G401 (cell line): Measurements from ENCODE around the gene TEX38. TPM values are rescaled to one million over a fixed set of nuclear protein-coding genes. Genes with fewer than 3 reads are reported as not detected.
"Not testable (repeated sequence)": the region's sequence is repeated elsewhere in the genome, so short reads cannot be mapped to it uniquely, and the experiment has no call there.

Experiments
- DNase-seq: peaks from one replicate; pipeline ENCODE4 v3.0.0-alpha.2; 2015; ENCODE audit warnings: low spot score
- in situ Hi-C: cut with HindIII; loops from 2 replicates; pipeline ENCODE4 v1.10.0; 2016; ENCODE audit warnings: low sequenced_read_pairs, mixed read lengths
- total RNA-seq: library from RNA; depleted of rRNA; stranded (reverse); fragments of >200 nt; shearing (Covaris generic); gene quantifications from 2 replicates; pipeline ENCODE4 v1.2.3, GENCODE V29; 2014

The TEX38 gene
- total RNA-seq, 1 experiment from 2014 or later: not detected

- in situ Hi-C loops: no loop called here
- no peak for DNase-seq
These were observed 9.8 kb downstream of the TEX38 start for GRCh38 chr1:46681333-46682034.

GRCh38 chr1:46682064-46682463, 10.4 kb downstream of the TEX38 start:
- in situ Hi-C loops: no loop called here

GRCh38 chr1:46684670-46685069, 13.0 kb downstream of the TEX38 start:
- in situ Hi-C loops: no loop called here

More at GRCh38 chr1:46682064-46682463, 10.4 kb downstream of the TEX38 start:
- no peak for DNase-seq

GRCh38 chr1:46686255-46686654, 14.6 kb downstream of the TEX38 start:
- in situ Hi-C loops: no loop called here
- DNase-seq: no peak

More at GRCh38 chr1:46684670-46685069, 13.0 kb downstream of the TEX38 start:
- no peak for DNase-seq

GRCh38 chr1:46687093-46687659, 15.5 kb downstream of the TEX38 start:
- in situ Hi-C loops: no loop called here

GRCh38 chr1:46687921-46688509, 16.4 kb downstream of the TEX38 start:
- peak; percentile 94 for DNase-seq
- in situ Hi-C loops: no loop called here

More at GRCh38 chr1:46687093-46687659, 15.5 kb downstream of the TEX38 start:
- DNase-seq: peak; percentile 89

- in situ Hi-C loops: no loop called here
- peak; percentile 96 for DNase-seq
These were observed 17.7 kb downstream of the TEX38 start for GRCh38 chr1:46689356-46689755.

GRCh38 chr1:46689897-46690296, 18.2 kb downstream of the TEX38 start:
- DNase-seq: no peak
- in situ Hi-C loops: no loop called here

- DNase-seq: no peak
- in situ Hi-C loops: no loop called here
These were observed 19.3 kb downstream of the TEX38 start for GRCh38 chr1:46690931-46691421.

- peak; percentile 68 for DNase-seq
- in situ Hi-C loops: no loop called here
These were observed 20.5 kb downstream of the TEX38 start for GRCh38 chr1:46691997-46692790.

GRCh38 chr1:46692811-46693770, 21.4 kb downstream of the TEX38 start:
- in situ Hi-C loops: no loop called here
- DNase-seq: peak; percentile 84

GRCh38 chr1:46694676-46695075, 23.0 kb downstream of the TEX38 start:
- DNase-seq, in situ Hi-C loops: not testable (repeated sequence)

- in situ Hi-C loops: no loop called here
- no peak for DNase-seq
These were observed 25.4 kb downstream of the TEX38 start for GRCh38 chr1:46697053-46697452.

GRCh38 chr1:46699666-46700065, 28.0 kb downstream of the TEX38 start:
- in situ Hi-C loops: no loop called here
- no peak for DNase-seq

GRCh38 chr1:46703927-46704641, 32.4 kb downstream of the TEX38 start:
- in situ Hi-C loops: no loop called here
- DNase-seq: no peak

GRCh38 chr1:46705408-46705807, 33.8 kb downstream of the TEX38 start:
- in situ Hi-C loops: no loop called here
- DNase-seq: no peak

GRCh38 chr1:46708121-46708520, 36.5 kb downstream of the TEX38 start:
- in situ Hi-C loops: no loop called here
- DNase-seq: no peak

GRCh38 chr1:46714976-46715375, 43.3 kb downstream of the TEX38 start:
- no peak for DNase-seq
- in situ Hi-C loops: no loop called here
